Heart left ventricle (tissue), 13 donors: ENCODE data around the gene STRAP.

Source experiments
- CTCF ChIP-seq, 12 donors: fragments of 200-600 bp; sonication (generic) in 4 of 12; IDR thresholded peaks; one replicate each; pipeline versions ENCODE4 v1.5.0 to v1.8.0; 2018 to 2022; ENCODE audit warnings: antibody characterized with exemption in 12 of 12, mild to moderate bottlenecking in 5 of 12
- POLR2A ChIP-seq, 2 donors: fragments of 450-650 bp; IDR thresholded peaks; one replicate each; pipeline ENCODE4 v1.6.1; 2017; ENCODE audit warnings: antibody characterized with exemption in 2 of 2, mild to moderate bottlenecking in 2 of 2, moderate library complexity in 2 of 2
- donor health status: ischemic (EF 13 %, LVEDD 7.1; RV severe dilation, severe dysfunction).
- donor health status: DM: no; HTN: yes; CAD: no.
- donor health status: DM: no; HTN: no; CAD: no.
- donor health status: ischemic (EF 25% LVEDD 6.9; RV normal size, moderate dysfunction).
- donor health status: ischemic (EF 25% LVEDD 5.7; RV mildly dilated, moderate dysfunction).
- donor health status: ischemic (EF 35%, LVEDD 5.7; RV mildly dilated, moderate dysfunction).
- donor health status: nonischemic (EF 11% LVEDD 7.7; RV severe dilation, severe dysfunction).
- donor health status: DM: yes; HTN: yes; CAD: no.
- donor health status: PGD.
- donor health status: ischemic (EF 29% LVEDD 5.4; RV normal size, mild dysfunction).
- donor health status: nonischemic (EF 23%, LVEDD 6.1; RV moderate dilation, normal function).

GRCh38 chr12:15910864-15911721 is 28.9 kb downstream of the STRAP start, which contains the start of gene DERA:
- TF ChIP-seq CTCF (IDR thresholded peaks at IDR 0.05) (peak in 5 of 12 donors; percentile 10 to 36 (median 15)), POLR2A (IDR thresholded peaks at IDR 0.05) (peak in 1 of 2 donors; percentile 91)
